Astrocyte (in vitro differentiated cells and primary cell): ENCODE measurements around the gene TRIM26. TPM values are rescaled to one million over a fixed set of nuclear protein-coding genes. Genes with fewer than 3 reads are reported as not detected.

Experiments used
- DNase-seq: peaks from one replicate; pipeline ENCODE4 v3.0.0-alpha.2; 2010; ENCODE audit warnings: low read depth
- FAIRE-seq: peaks from 2 replicates; lab custom pipeline; 2011; peaks lifted over from hg19 to GRCh38; lab: Jason Lieb, UNC
- H2AFZ ChIP-seq: 2 replicates; pipeline ENCODE4 v1.6.0; 2012; ENCODE audit warnings: low read depth, low read length, inconsistent platforms
- H3K27ac ChIP-seq: 2 replicates; pipeline ENCODE4 v1.5.1; 2011; ENCODE audit warnings: low read depth, low read length, inconsistent platforms
- H3K27me3 ChIP-seq: 2 replicates; pipeline ENCODE4 v1.6.0; 2011; ENCODE audit warnings: low read length, inconsistent platforms; ENCODE audit not compliant: insufficient read depth
- H3K36me3 ChIP-seq: 2 replicates; pipeline ENCODE4 v1.5.1; 2011; ENCODE audit warnings: low read length, inconsistent platforms; ENCODE audit not compliant: insufficient read depth
- H3K4me1 ChIP-seq: 2 replicates; pipeline ENCODE4 v1.5.1; 2011; ENCODE audit warnings: low read length, inconsistent platforms; ENCODE audit not compliant: insufficient read depth
- H3K4me2 ChIP-seq: 2 replicates; pipeline ENCODE4 v1.6.0; 2012; ENCODE audit warnings: low read length, inconsistent platforms
- H3K4me3 ChIP-seq: 2 replicates; pipeline ENCODE4 v1.5.1; 2011; ENCODE audit warnings: low read depth, mild to moderate bottlenecking, low read length, inconsistent platforms; ENCODE audit not compliant: insufficient read depth
- H3K79me2 ChIP-seq: 2 replicates; pipeline ENCODE4 v1.6.0; 2012; ENCODE audit warnings: mild to moderate bottlenecking, low read length, inconsistent platforms; ENCODE audit not compliant: insufficient read depth
- H3K9ac ChIP-seq: 2 replicates; pipeline ENCODE4 v1.6.0; 2012; ENCODE audit warnings: mild to moderate bottlenecking, low read length, inconsistent platforms
- H3K9me3 ChIP-seq: 2 replicates; pipeline ENCODE4 v1.5.1; 2012; ENCODE audit warnings: low read depth, mild to moderate bottlenecking, low read length, inconsistent platforms; ENCODE audit not compliant: insufficient read depth
- H4K20me1 ChIP-seq: 2 replicates; pipeline ENCODE4 v1.6.0; 2012; ENCODE audit warnings: low read length, inconsistent platforms; ENCODE audit not compliant: insufficient read depth
- H3K27ac Mint-ChIP-seq: one replicate; pipeline ENCODE4 v1.8.0; 2021; ENCODE audit warnings: mild to moderate bottlenecking, mixed read lengths; ENCODE audit not compliant: unreplicated experiment
- H3K27me3 Mint-ChIP-seq: one replicate; pipeline ENCODE4 v1.8.0; 2021; ENCODE audit warnings: low read depth, mixed read lengths; ENCODE audit not compliant: unreplicated experiment
- H3K36me3 Mint-ChIP-seq: one replicate; pipeline ENCODE4 v1.8.0; 2021; ENCODE audit warnings: low read depth, mixed read lengths; ENCODE audit not compliant: unreplicated experiment
- H3K4me1 Mint-ChIP-seq: one replicate; pipeline ENCODE4 v1.8.0; 2021; ENCODE audit warnings: low read depth, mixed read lengths; ENCODE audit not compliant: unreplicated experiment
- H3K4me3 Mint-ChIP-seq: one replicate; pipeline ENCODE4 v1.8.0; 2021; ENCODE audit warnings: mild to moderate bottlenecking, moderate library complexity, mixed read lengths; ENCODE audit not compliant: unreplicated experiment
- H3K9me3 Mint-ChIP-seq: one replicate; pipeline ENCODE4 v1.8.0; 2021; ENCODE audit warnings: mild to moderate bottlenecking, mixed read lengths; ENCODE audit not compliant: unreplicated experiment
- EZH2 ChIP-seq: IDR thresholded peaks from 2 replicates; pipeline ENCODE4 v1.6.1; 2012; ENCODE audit warnings: mild to moderate bottlenecking, low read length, inconsistent platforms; ENCODE audit not compliant: insufficient read depth
- total RNA-seq: library from RNA; stranded (reverse); gene quantifications from 2 replicates; pipeline ENCODE4 v1.2.1, GENCODE V29; 2021
- TF ChIP-seq, protein P1 (sequence below): IDR thresholded peaks from 2 replicates; pipeline ENCODE4 v1.5.1; 2011; ENCODE audit warnings: low read depth, mild to moderate bottlenecking, inconsistent platforms, low read length, moderate library complexity; ENCODE audit not compliant: insufficient read depth

Gene TRIM26
- total RNA-seq, 1 donor from 2014 or later, result 52.8 TPM

DNA sequence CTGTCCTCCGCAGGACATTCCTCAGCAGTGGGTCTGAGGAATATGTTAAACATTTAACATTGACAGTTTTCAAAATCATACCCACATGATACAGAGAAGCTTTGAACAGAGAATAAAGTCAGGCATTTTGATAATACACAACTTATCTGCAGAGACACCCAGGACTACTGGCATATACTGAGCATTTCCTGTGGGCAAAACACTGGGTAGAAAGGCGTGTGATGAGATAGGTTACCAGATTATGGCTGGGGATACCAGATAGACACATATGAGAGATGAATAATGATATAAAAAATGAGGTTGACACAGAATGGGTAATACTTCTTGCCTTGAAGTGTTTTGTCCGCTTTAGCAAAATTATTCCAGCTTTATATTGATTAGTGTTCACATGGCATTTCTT is 31.4 kb upstream of the TRIM26 start:
- H3K4me1 Mint-ChIP-seq, result no peaks in the 10 kb centered on the region
- H3K27me3 Mint-ChIP-seq, result peaks cover 7% of the 10 kb centered on the region
- Histone ChIP-seq H4K20me1 (no peaks in the 10 kb centered on the region), H3K36me3 (no peaks in the 10 kb centered on the region), H3K4me3 (no peak overlapping the region), H3K79me2 (no peaks in the 10 kb centered on the region), H3K27me3 (no peaks in the 10 kb centered on the region), H3K27ac (no peak overlapping the region), H3K9me3 (no peaks in the 10 kb centered on the region), H3K4me2 (no peak overlapping the region), H3K4me1 (no peaks in the 10 kb centered on the region), H3K9ac (no peak overlapping the region), H2AFZ (no peak overlapping the region)
- H3K4me3 Mint-ChIP-seq, result no peak overlapping the region
- no peaks in the 10 kb centered on the region for H3K9me3 Mint-ChIP-seq
- no peak for DNase-seq
- H3K27ac Mint-ChIP-seq, result no peak overlapping the region
- no peaks in the 10 kb centered on the region for H3K36me3 Mint-ChIP-seq
- TF ChIP-seq, protein P1, sequence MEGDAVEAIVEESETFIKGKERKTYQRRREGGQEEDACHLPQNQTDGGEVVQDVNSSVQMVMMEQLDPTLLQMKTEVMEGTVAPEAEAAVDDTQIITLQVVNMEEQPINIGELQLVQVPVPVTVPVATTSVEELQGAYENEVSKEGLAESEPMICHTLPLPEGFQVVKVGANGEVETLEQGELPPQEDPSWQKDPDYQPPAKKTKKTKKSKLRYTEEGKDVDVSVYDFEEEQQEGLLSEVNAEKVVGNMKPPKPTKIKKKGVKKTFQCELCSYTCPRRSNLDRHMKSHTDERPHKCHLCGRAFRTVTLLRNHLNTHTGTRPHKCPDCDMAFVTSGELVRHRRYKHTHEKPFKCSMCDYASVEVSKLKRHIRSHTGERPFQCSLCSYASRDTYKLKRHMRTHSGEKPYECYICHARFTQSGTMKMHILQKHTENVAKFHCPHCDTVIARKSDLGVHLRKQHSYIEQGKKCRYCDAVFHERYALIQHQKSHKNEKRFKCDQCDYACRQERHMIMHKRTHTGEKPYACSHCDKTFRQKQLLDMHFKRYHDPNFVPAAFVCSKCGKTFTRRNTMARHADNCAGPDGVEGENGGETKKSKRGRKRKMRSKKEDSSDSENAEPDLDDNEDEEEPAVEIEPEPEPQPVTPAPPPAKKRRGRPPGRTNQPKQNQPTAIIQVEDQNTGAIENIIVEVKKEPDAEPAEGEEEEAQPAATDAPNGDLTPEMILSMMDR, result no peak
- no peak for TF ChIP-seq EZH2
- no peak for FAIRE-seq

DNA sequence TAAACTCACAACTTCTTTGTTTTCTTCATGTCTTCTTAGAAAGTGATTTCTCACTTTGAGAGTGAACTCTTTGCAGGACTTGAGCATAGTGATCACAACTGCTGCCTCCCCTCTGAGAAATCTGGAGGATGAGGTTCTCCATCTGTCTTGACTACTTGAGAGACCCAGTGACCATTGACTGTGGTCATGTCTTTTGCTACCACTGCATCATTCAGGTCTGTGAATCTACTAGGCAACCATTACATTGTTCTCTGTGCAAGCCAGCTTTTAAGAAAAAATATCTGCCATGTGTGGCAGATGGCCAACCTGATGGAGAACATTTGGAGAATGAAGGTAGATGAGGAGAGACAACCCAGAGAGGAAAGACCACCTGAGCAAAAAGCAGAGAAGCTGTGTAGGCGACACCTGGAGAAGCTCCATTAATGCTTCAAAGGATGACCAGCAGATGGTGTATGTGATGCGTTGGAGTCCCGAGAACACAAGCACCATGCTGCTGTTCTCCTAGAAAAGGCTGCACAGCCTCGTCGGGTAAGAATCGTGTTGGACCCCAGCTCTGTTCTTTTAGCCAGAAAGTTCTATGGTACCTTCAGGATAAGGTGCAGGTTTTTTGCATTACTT is 25.1 kb upstream of the TRIM26 start:
- Histone ChIP-seq H3K4me1 (no peaks in the 10 kb centered on the region), H3K79me2 (no peaks in the 10 kb centered on the region), H4K20me1 (no peaks in the 10 kb centered on the region), H3K27ac (no peak overlapping the region), H2AFZ (no peak overlapping the region), H3K4me3 (no peak overlapping the region), H3K4me2 (no peak overlapping the region), H3K27me3 (peaks cover 12% of the 10 kb centered on the region), H3K9ac (no peak overlapping the region), H3K36me3 (no peaks in the 10 kb centered on the region), H3K9me3 (no peaks in the 10 kb centered on the region)
- Mint-ChIP-seq H3K36me3 (no peaks in the 10 kb centered on the region), H3K27me3 (peaks cover 29% of the 10 kb centered on the region), H3K4me1 (no peaks in the 10 kb centered on the region), H3K27ac (no peak overlapping the region), H3K9me3 (no peaks in the 10 kb centered on the region), H3K4me3 (no peak overlapping the region)
- DNase-seq (peak; percentile 4), FAIRE-seq (peak; percentile 32)
- TF ChIP-seq, protein P1, result peak; percentile 23
- no peak for TF ChIP-seq EZH2

DNA sequence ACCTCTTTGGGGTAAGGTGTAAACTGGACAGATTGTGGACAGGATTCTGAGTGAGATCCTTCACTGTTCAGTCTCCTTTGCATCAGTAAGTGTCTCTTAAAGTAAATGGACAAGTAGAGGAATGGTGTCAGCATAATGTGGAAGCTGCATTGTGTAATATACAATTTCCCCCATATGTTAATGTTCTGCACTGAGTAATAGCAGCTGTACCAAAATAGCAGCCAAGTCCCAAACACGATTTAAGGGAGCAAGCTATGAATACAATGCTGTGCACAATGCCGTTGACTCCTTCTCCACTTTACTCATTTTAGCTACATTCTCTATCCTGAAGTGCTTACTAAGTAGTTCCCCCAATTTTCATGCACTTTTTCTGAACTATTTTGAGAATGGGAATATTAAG is 21.1 kb upstream of the TRIM26 start:
- H4K20me1 ChIP-seq, result no peaks in the 10 kb centered on the region
- Mint-ChIP-seq H3K4me3 (no peak overlapping the region), H3K4me1 (peaks cover 5% of the 10 kb centered on the region), H3K27me3 (peaks cover 22% of the 10 kb centered on the region), H3K9me3 (peaks cover 8% of the 10 kb centered on the region), H3K36me3 (no peaks in the 10 kb centered on the region), H3K27ac (no peak overlapping the region)
- no peaks in the 10 kb centered on the region for H3K36me3 ChIP-seq
- H3K4me3 ChIP-seq, result no peak overlapping the region
- H3K79me2 ChIP-seq, result no peaks in the 10 kb centered on the region
- H2AFZ ChIP-seq, result no peak overlapping the region
- DNase-seq (no peak), FAIRE-seq (peak; percentile 26)
- no peaks in the 10 kb centered on the region for H3K4me1 ChIP-seq
- H3K27me3 ChIP-seq, result peaks cover 12% of the 10 kb centered on the region
- no peak for TF ChIP-seq EZH2
- TF ChIP-seq, protein P1, result no peak
- no peak overlapping the region for H3K9ac ChIP-seq
- H3K9me3 ChIP-seq, result no peaks in the 10 kb centered on the region
- no peak overlapping the region for H3K4me2 ChIP-seq
- H3K27ac ChIP-seq, result no peak overlapping the region
